ENCODE measurements around the gene NKPD1.

- TF ChIP-seq CTCF (IDR thresholded peaks at IDR 0.05; ENCODE audit: extremely low read depth in 1 of 2, insufficient read depth in 1 of 2, low read depth in 1 of 2, low read length in 2 of 2): no peak
- no peak for TF ChIP-seq POLR2A (IDR thresholded peaks at IDR 0.05; ENCODE audit: low read depth, low read length)
- TF ChIP-seq EZH2 (IDR thresholded peaks at IDR 0.05; ENCODE audit: borderline replicate concordance, low read depth, low read length, severe bottlenecking): no peak
- no peak for TF ChIP-seq MAX (IDR thresholded peaks at IDR 0.05; ENCODE audit: insufficient read depth, insufficient read length)
These were observed 14.0 kb downstream of the NKPD1 start for GRCh38 chr19:45146741-45147205.

All from endothelial cell of umbilical vein (primary cell).